Measurements from ENCODE around the gene PSMC4. TPM values are rescaled to one million over a fixed set of nuclear protein-coding genes. Genes with fewer than 3 reads are reported as not detected.

PSMC4 gene
- total RNA-seq, 1 experiment from 2014 or later: 2,386 TPM

GRCh38 chr19:39940221-39940833 is 30.6 kb upstream of the PSMC4 start:
- BruUV-seq (replicated peaks): TSS peak; percentile 25
- CTCF ChIA-PET: interaction anchor here (0.6 to 0.7 kb wide), 3 partner anchors 20 to 192 kb away, joined by 3 to 6 read pairs (median 3); partner anchors contain the start of gene ZNF780A
- POLR2A ChIA-PET: interaction anchor here (0.6 to 1.2 kb wide), 4 partner anchors 8 to 652 kb away, joined by 3 to 5 read pairs (median 4); no protein-coding TSS in a partner anchor

GRCh38 chr19:39941151-39941550 is 29.8 kb upstream of the PSMC4 start:
- no TSS peak for BruUV-seq (replicated peaks)
- no peaks in the 10 kb centered on the region for H3K36me3 ChIP-seq (ENCODE audit: control insufficient read depth, insufficient read depth, low read length)
- ATAC-seq (no peak), DNase-seq (ENCODE audit: low read depth, low spot score) (no peak)
- H3K27me3 ChIP-seq (ENCODE audit: control insufficient read depth, insufficient read depth, low read length): peaks cover 34% of the 10 kb centered on the region
- H3K27ac ChIP-seq (ENCODE audit: low read length): no peak overlapping the region
- H3K4me3 ChIP-seq (ENCODE audit: low read depth in 2 of 2, low read length in 2 of 2): no peak overlapping the region
- in situ Hi-C loops (cut with HindIII; ENCODE audit: low pct_unique_long_range_greater_than_20kb, low sequenced_read_pairs): loop anchor here (10.0 to 25.0 kb wide), 2 partner anchors 656 to 954 kb away; partner anchors contain the start of gene FBXO17
- H3K4me1 ChIP-seq (ENCODE audit: control insufficient read depth, insufficient read depth, low read length): peaks cover 8% of the 10 kb centered on the region
- ChIA-PET CTCF (interaction anchor here (0.6 to 1.2 kb wide), 3 partner anchors 25 to 390 kb away, joined by 3 to 4 read pairs (median 3); no protein-coding TSS in a partner anchor), POLR2A (interaction anchor here (0.6 to 1.1 kb wide), 5 partner anchors 9 to 653 kb away, joined by 3 to 10 read pairs (median 4); no protein-coding TSS in a partner anchor)
- H3K9me3 ChIP-seq (ENCODE audit: control insufficient read depth, insufficient read depth, low read depth, low read length): peaks cover 12% of the 10 kb centered on the region; the same call in 1 of the 2 replicates
- TF ChIP-seq CTCF (IDR thresholded peaks at IDR 0.05): no peak
- no peak for TF ChIP-seq REST (IDR thresholded peaks at IDR 0.05; ENCODE audit: insufficient read depth in 1 of 2, low read depth in 2 of 2, low read length in 1 of 2)
- TF ChIP-seq SIN3A (IDR thresholded peaks at IDR 0.05; ENCODE audit: borderline replicate concordance, insufficient read depth, low read depth, low read length): no peak
- no peak for TF ChIP-seq POLR2AphosphoS5 (IDR thresholded peaks at IDR 0.05; ENCODE audit: low read depth, low read length)
- TF ChIP-seq TCF7L2 (IDR thresholded peaks at IDR 0.05; ENCODE audit: low read depth, low read length): no peak
- intact Hi-C loops (cut with micrococcal nuclease; ENCODE audit: unreplicated experiment): no loop called here

More at GRCh38 chr19:39940221-39940833, 30.6 kb upstream of the PSMC4 start:
- DNase-seq (ENCODE audit: low read depth, low spot score) (no peak), ATAC-seq (no peak)
- Histone ChIP-seq H3K4me3 (ENCODE audit: low read depth in 2 of 2, low read length in 2 of 2) (no peak overlapping the region), H3K9me3 (ENCODE audit: control insufficient read depth, insufficient read depth, low read depth, low read length) (peaks cover 12% of the 10 kb centered on the region; the same call in 1 of the 2 replicates), H3K27ac (ENCODE audit: low read length) (no peak overlapping the region), H3K36me3 (ENCODE audit: control insufficient read depth, insufficient read depth, low read length) (no peaks in the 10 kb centered on the region), H3K27me3 (ENCODE audit: control insufficient read depth, insufficient read depth, low read length) (peaks cover 38% of the 10 kb centered on the region), H3K4me1 (ENCODE audit: control insufficient read depth, insufficient read depth, low read length) (peaks cover 8% of the 10 kb centered on the region)
- intact Hi-C loops (cut with micrococcal nuclease; ENCODE audit: unreplicated experiment) (no loop called here), in situ Hi-C loops (cut with HindIII; ENCODE audit: low pct_unique_long_range_greater_than_20kb, low sequenced_read_pairs) (loop anchor here (10.0 to 25.0 kb wide), 2 partner anchors 656 to 953 kb away; partner anchors contain the start of gene FBXO17)
- TF ChIP-seq CTCF (IDR thresholded peaks at IDR 0.05): no peak
